C4-2B (cell line): ENCODE data around the gene MPL.

Source experiments
- CTCF ChIP-seq: fragments of 450-650 bp; conservative IDR thresholded peaks from 2 replicates; pipeline ENCODE4 v1.5.1; 2017; ENCODE audit warnings: mild to moderate bottlenecking
- ZFX ChIP-seq: fragments of 450-650 bp; IDR thresholded peaks from 2 replicates; pipeline ENCODE4 v1.6.1; 2017

GRCh38 chr1:43365678-43366077 is 28.1 kb downstream of the MPL start:
- TF ChIP-seq CTCF (no peak), ZFX (no peak)
